OCI-LY7 (cell line): ENCODE results near the gene MXD1. TPM values are rescaled to one million over a fixed set of nuclear protein-coding genes. Genes with fewer than 3 reads are reported as not detected.

Experiments used
- BruUV-seq: library from RNA; stranded (reverse); fragments of 400-500 nt; replicated peaks from 2 replicates; lab custom pipeline; 2021; lab: Mats Ljungman, UMichigan
- CTCF ChIA-PET: fragments of 300-600 bp; sonication (Branson Sonifier 250); formaldehyde crosslinking; loops from one replicate; lab custom pipeline; 2022; ENCODE audit warnings: antibody characterized with exemption; ENCODE audit not compliant: unreplicated experiment; lab: Charles Lee
- POLR2A ChIA-PET: fragments of 300-600 bp; sonication (Branson Sonifier 250); formaldehyde crosslinking; loops from one replicate; lab custom pipeline; 2022; ENCODE audit warnings: antibody characterized with exemption; lab: Charles Lee
- DNase-seq: peaks from one replicate; pipeline ENCODE4 v3.0.0-alpha.2; 2015; ENCODE audit warnings: low spot score
- H2AFZ ChIP-seq: fragments of 200-600 bp; sonication (generic), shearing (Covaris generic); 2 replicates; pipeline ENCODE4 v1.6.1; 2014; ENCODE audit warnings: mild to moderate bottlenecking, antibody characterized with exemption, low read length, moderate library complexity
- H3K27ac ChIP-seq: fragments of 200-600 bp; sonication (generic); 2 replicates; pipeline ENCODE4 v1.5.1; 2014; ENCODE audit warnings: mixed run types, low read depth, mild to moderate bottlenecking, moderate library complexity, low read length, inconsistent platforms; ENCODE audit not compliant: poor library complexity, severe bottlenecking
- H3K36me3 ChIP-seq: fragments of 200-600 bp; sonication (generic); 2 replicates; pipeline ENCODE4 v1.6.1; 2014; ENCODE audit warnings: mild to moderate bottlenecking, antibody characterized with exemption, low read length, moderate library complexity, mixed read lengths; ENCODE audit not compliant: insufficient read depth
- H3K4me1 ChIP-seq: fragments of 200-600 bp; sonication (generic); 2 replicates; pipeline ENCODE4 v1.5.1; 2014; ENCODE audit warnings: mild to moderate bottlenecking, low read length; ENCODE audit not compliant: insufficient read depth, poor library complexity, severe bottlenecking
- H3K4me2 ChIP-seq: fragments of 200-600 bp; sonication (generic); 2 replicates; pipeline ENCODE4 v1.6.1; 2014; ENCODE audit warnings: mild to moderate bottlenecking, low read length
- H3K4me3 ChIP-seq: fragments of 200-600 bp; sonication (generic); 2 replicates; pipeline ENCODE4 v1.5.1; 2014; ENCODE audit warnings: mild to moderate bottlenecking, low read depth, low read length; ENCODE audit not compliant: poor library complexity, severe bottlenecking
- H3K79me2 ChIP-seq: fragments of 200-600 bp; sonication (generic); 2 replicates; pipeline ENCODE4 v1.6.1; 2016; ENCODE audit warnings: low read depth, mild to moderate bottlenecking, low read length, moderate library complexity, mixed read lengths; ENCODE audit not compliant: insufficient read depth
- H3K9me2 ChIP-seq: fragments of 200-600 bp; sonication (generic); 2 replicates; pipeline ENCODE4 v1.6.1; 2016; ENCODE audit warnings: mild to moderate bottlenecking, low read length, mixed read lengths; ENCODE audit not compliant: insufficient read depth
- H3K9me3 ChIP-seq: fragments of 200-600 bp; sonication (generic); 2 replicates; pipeline ENCODE4 v1.6.1; 2014; ENCODE audit warnings: mild to moderate bottlenecking, mixed run types, low read length, mixed read lengths
- H4K20me1 ChIP-seq: fragments of 200-600 bp; sonication (generic); 2 replicates; pipeline ENCODE4 v1.6.1; 2014; ENCODE audit warnings: mild to moderate bottlenecking, antibody characterized with exemption, low read length, moderate library complexity, mixed read lengths; ENCODE audit not compliant: insufficient read depth
- EZH2phosphoT487 ChIP-seq: fragments of 200-600 bp; sonication (generic); IDR thresholded peaks from 2 replicates; pipeline ENCODE4 v1.6.1; 2018; ENCODE audit warnings: low read depth, borderline replicate concordance, mild to moderate bottlenecking, mixed run types, antibody characterized with exemption, low read length, moderate library complexity, mixed read lengths
- intact Hi-C: fragments of 100-400 bp; cut with micrococcal nuclease; formaldehyde crosslinking; loops from one replicate; pipeline ENCODE4 v1.10.0; 2022; ENCODE audit not compliant: unreplicated experiment
- total RNA-seq, 2 experiments: library from RNA; depleted of rRNA in 1 of 2; stranded (reverse); fragments of >200 nt in 1 of 2; shearing (Covaris generic) in 1 of 2; gene quantifications; 2 replicates each; pipeline ENCODE4 v1.2.3, GENCODE V29; 2014 to 2022
- TF ChIP-seq, protein P1 (sequence below): fragments of 200-600 bp; sonication (generic); conservative IDR thresholded peaks from 2 replicates; pipeline ENCODE4 v1.5.1; 2014; ENCODE audit warnings: mild to moderate bottlenecking, antibody characterized with exemption, low read length, moderate library complexity, mixed read lengths

Gene MXD1
- total RNA-seq, 2 experiments from 2014 or later = 2.2 to 2.9 TPM

DNA sequence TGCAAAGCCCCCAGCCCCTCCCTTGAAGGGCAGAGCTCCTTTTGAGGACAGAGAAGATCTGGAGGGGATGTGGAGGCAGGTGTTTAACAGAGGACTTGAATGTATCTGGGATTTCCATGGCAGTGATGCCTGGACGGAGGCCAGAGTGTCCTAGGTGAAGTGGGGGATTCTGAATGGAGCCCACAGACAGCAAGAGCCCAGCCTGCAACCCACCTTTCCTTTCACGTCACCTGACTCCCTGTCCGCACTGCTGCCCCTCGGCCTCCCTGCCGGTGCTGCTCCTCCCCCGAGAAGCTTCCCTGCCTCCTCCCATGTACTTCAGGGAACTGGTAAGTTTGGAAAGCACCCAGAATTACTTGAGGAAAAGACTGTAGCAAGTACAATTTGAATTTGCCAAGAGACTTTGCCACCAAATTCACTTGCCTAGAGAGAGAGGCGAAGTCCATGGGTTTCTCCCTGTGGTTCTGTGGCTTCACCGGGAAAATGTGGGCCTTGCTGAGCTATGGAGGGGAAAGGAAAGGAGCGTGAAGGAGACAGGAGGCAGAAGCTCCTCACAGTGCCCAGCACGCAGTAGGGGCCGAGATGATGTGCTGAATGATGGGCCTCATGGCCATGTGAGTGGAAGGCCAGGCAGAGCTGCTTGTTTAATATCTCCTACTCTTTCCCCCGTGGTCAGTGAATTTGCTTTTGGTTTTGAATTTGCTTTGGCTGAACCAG, 60.4 kb downstream of the MXD1 start:
- H2AFZ ChIP-seq = no peak overlapping the region
- H3K79me2 ChIP-seq = no peaks in the 10 kb centered on the region
- H3K4me1 ChIP-seq = no peaks in the 10 kb centered on the region
- TF ChIP-seq, protein P1, sequence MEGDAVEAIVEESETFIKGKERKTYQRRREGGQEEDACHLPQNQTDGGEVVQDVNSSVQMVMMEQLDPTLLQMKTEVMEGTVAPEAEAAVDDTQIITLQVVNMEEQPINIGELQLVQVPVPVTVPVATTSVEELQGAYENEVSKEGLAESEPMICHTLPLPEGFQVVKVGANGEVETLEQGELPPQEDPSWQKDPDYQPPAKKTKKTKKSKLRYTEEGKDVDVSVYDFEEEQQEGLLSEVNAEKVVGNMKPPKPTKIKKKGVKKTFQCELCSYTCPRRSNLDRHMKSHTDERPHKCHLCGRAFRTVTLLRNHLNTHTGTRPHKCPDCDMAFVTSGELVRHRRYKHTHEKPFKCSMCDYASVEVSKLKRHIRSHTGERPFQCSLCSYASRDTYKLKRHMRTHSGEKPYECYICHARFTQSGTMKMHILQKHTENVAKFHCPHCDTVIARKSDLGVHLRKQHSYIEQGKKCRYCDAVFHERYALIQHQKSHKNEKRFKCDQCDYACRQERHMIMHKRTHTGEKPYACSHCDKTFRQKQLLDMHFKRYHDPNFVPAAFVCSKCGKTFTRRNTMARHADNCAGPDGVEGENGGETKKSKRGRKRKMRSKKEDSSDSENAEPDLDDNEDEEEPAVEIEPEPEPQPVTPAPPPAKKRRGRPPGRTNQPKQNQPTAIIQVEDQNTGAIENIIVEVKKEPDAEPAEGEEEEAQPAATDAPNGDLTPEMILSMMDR = no peak
- TF ChIP-seq EZH2phosphoT487 = no peak
- H3K4me2 ChIP-seq = no peak overlapping the region
- no peaks in the 10 kb centered on the region for H4K20me1 ChIP-seq
- no peaks in the 10 kb centered on the region for H3K36me3 ChIP-seq
- intact Hi-C loops = no loop called here
- BruUV-seq = no TSS peak
- no peaks in the 10 kb centered on the region for H3K9me2 ChIP-seq
- H3K4me3 ChIP-seq = no peak overlapping the region
- no peak for DNase-seq
- H3K9me3 ChIP-seq = no peaks in the 10 kb centered on the region
- POLR2A ChIA-PET = no interaction called here
- CTCF ChIA-PET = no interaction called here
- H3K27ac ChIP-seq = no peak overlapping the region

DNA sequence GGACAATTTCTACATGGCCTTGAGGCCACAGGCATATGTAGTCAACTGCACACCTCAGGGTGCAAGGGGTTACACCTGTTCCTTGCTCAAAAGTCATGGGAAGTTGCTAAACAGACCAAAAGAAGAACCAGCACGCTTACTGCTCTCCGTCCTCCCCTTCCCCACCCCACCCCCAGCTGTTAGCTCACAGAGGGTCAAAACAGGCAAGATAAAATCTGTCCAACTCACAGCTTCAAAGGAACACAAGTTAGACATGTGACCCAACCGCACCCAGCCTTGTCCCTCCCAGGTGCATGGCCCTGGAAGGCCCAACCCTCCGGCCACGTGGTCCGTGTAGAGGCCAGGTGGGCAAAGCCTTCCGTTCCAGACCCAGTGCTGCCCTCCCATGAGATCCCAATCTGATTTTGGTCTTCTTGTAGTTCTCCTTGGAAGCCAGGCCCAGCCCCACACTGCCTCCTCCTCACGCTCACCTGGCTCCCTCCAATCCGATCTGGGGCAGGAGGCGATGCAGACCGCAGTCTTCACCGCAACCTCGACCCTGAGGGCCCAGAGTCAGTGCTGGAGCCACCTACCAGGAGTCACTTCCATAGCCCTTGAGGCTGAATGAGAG, 61.0 kb downstream of the MXD1 start:
- Histone ChIP-seq H3K27ac (no peak overlapping the region), H3K79me2 (no peaks in the 10 kb centered on the region), H3K4me3 (no peak overlapping the region), H3K9me2 (no peaks in the 10 kb centered on the region), H4K20me1 (no peaks in the 10 kb centered on the region), H2AFZ (no peak overlapping the region), H3K4me1 (no peaks in the 10 kb centered on the region), H3K36me3 (no peaks in the 10 kb centered on the region), H3K4me2 (no peak overlapping the region), H3K9me3 (no peaks in the 10 kb centered on the region)
- ChIA-PET POLR2A (no interaction called here), CTCF (no interaction called here)
- TF ChIP-seq EZH2phosphoT487 = no peak
- TF ChIP-seq, protein P1 = no peak
- intact Hi-C loops = no loop called here
- DNase-seq = no peak
- no TSS peak for BruUV-seq

DNA sequence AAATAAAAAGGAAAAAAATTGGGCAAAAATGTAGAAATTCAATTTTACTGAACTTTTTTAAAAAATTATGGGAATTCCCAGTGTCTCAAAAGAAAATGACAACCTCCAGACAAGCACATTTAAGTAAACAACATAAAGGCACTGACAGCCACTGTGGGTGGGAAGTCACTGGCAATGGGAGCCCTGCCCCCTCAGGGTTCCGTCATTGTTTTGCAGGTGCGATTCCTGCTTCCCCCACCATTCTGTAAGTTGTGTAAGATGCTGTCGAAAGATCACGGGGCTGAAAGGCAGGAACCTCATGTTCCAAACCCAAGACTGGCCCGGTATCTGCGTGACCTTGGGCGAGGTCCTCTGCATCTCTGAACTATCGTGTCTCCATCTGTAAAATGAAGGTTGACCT, 62.3 kb downstream of the MXD1 start:
- no peak overlapping the region for H2AFZ ChIP-seq
- TF ChIP-seq EZH2phosphoT487 = no peak
- TF ChIP-seq, protein P1 = no peak
- no peak overlapping the region for H3K4me3 ChIP-seq
- no peaks in the 10 kb centered on the region for H3K36me3 ChIP-seq
- BruUV-seq = no TSS peak
- H3K4me2 ChIP-seq = no peak overlapping the region
- no peak overlapping the region for H3K27ac ChIP-seq
- no peaks in the 10 kb centered on the region for H3K9me2 ChIP-seq
- no peaks in the 10 kb centered on the region for H3K79me2 ChIP-seq
- intact Hi-C loops = no loop called here
- no peaks in the 10 kb centered on the region for H4K20me1 ChIP-seq
- POLR2A ChIA-PET = no interaction called here
- H3K9me3 ChIP-seq = no peaks in the 10 kb centered on the region
- no peak for DNase-seq
- CTCF ChIA-PET = no interaction called here
- no peaks in the 10 kb centered on the region for H3K4me1 ChIP-seq
